GM23338 (cell line): Measurements from ENCODE around the gene TASP1.

ENCODE experiments used
- CTCF ChIP-seq, 2 experiments: fragments of 200-600 bp in 1 of 2; sonication (generic) in 1 of 2; conservative IDR thresholded peaks; 2 replicates each; pipeline versions ENCODE4 v1.5.1 to v1.6.1; 2016 to 2017; ENCODE audit warnings: antibody characterized with exemption in 2 of 2, low read depth in 2 of 2, mild to moderate bottlenecking in 2 of 2, moderate library complexity in 1 of 2
- EZH2 ChIP-seq: fragments of 200-600 bp; sonication (generic); IDR thresholded peaks from one replicate; pipeline ENCODE4 v1.8.0; 2017; ENCODE audit warnings: antibody characterized with exemption, mild to moderate bottlenecking, low read depth; ENCODE audit not compliant: unreplicated experiment

- no peak for TF ChIP-seq CTCF (conservative IDR thresholded peaks at IDR 0.05; ENCODE audit: low read depth in 2 of 2)
- TF ChIP-seq EZH2 = no peak
Measured at GRCh38 chr20:13492001-13492481, 146.7 kb downstream of the TASP1 start.
